Ovary (tissue), 3 donors: Measurements from ENCODE around the gene INAFM1.

Experiments used
- CTCF ChIP-seq, 3 donors: fragments of 450-650 bp in 2 of 3; fragments of 200-600 bp in 1 of 3; IDR thresholded peaks; one replicate each; pipeline versions ENCODE4 v1.5.1 to v1.8.0; 2016 to 2022; ENCODE audit warnings: antibody characterized with exemption in 3 of 3, mild to moderate bottlenecking in 1 of 3
- POLR2A ChIP-seq: fragments of 450-650 bp; IDR thresholded peaks from one replicate; pipeline ENCODE4 v1.6.1; 2017; ENCODE audit warnings: antibody characterized with exemption, mild to moderate bottlenecking, moderate library complexity
- donor health status: DM: no; HTN: no; CAD: no.

- TF ChIP-seq CTCF (IDR thresholded peaks at IDR 0.05), result peak; percentile 29 to 81 (median 70)
- no peak for TF ChIP-seq POLR2A
These were observed 30.6 kb downstream of the INAFM1 start for GRCh38 chr19:47305309-47305751.
